Esophagus squamous epithelium (tissue), 5 donors: Measurements from ENCODE around the gene STN1. TPM values are rescaled to one million over a fixed set of nuclear protein-coding genes. Genes with fewer than 3 reads are reported as not detected.

Source experiments
- DNase-seq: peaks from one replicate; lab custom pipeline; 2025; lab: John Stamatoyannopoulos, UW
- H3K27ac ChIP-seq, 4 donors: fragments of 200-600 bp; sonication (generic); one replicate each; pipeline ENCODE4 v1.5.1; 2016 to 2019; ENCODE audit warnings: mild to moderate bottlenecking in 1 of 4
- H3K27me3 ChIP-seq, 4 donors: fragments of 200-600 bp; sonication (generic); 1 replicate in 3 of 4; 2 replicates in 1 of 4; pipeline versions ENCODE4 v1.5.1 to v1.6.0; 2017 to 2021; ENCODE audit warnings: antibody characterized with exemption in 1 of 4
- H3K36me3 ChIP-seq, 3 donors: fragments of 200-600 bp; sonication (generic); one replicate each; pipeline ENCODE4 v1.5.1; 2016 to 2019
- H3K4me1 ChIP-seq, 3 donors: fragments of 200-600 bp; sonication (generic); one replicate each; pipeline ENCODE4 v1.5.1; 2017 to 2019
- H3K4me3 ChIP-seq, 4 donors: fragments of 200-600 bp; sonication (generic); 1 replicate in 3 of 4; 2 replicates in 1 of 4; pipeline ENCODE4 v1.5.1; 2016 to 2019; ENCODE audit warnings: mild to moderate bottlenecking in 2 of 4, moderate library complexity in 1 of 4
- H3K9me3 ChIP-seq, 3 donors: fragments of 200-600 bp; sonication (generic); one replicate each; pipeline ENCODE4 v1.5.1; 2016 to 2019
- CTCF ChIP-seq, 6 experiments: fragments of 450-650 bp in 4 of 6; fragments of 200-600 bp in 2 of 6; sonication (generic) in 2 of 6; IDR thresholded peaks; one replicate each; pipeline ENCODE4 v1.5.1; 2016 to 2019; ENCODE audit warnings: antibody characterized with exemption in 6 of 6, mild to moderate bottlenecking in 4 of 6, moderate library complexity in 4 of 6
- POLR2A ChIP-seq, 4 donors: fragments of 450-650 bp; IDR thresholded peaks; one replicate each; pipeline ENCODE4 v1.6.1; 2017; ENCODE audit warnings: antibody characterized with exemption in 4 of 4, mild to moderate bottlenecking in 4 of 4, moderate library complexity in 3 of 4
- whole genome bisulfite sequencing, 2 donors: methylation state at CpG; one replicate each; pipeline ENCODE4 v1.1.5; 2018; 5-methylcytosine and 5-hydroxymethylcytosine counted together
- intact Hi-C: fragments of 100-400 bp; cut with DNase I; formaldehyde crosslinking; loops from one replicate; pipeline ENCODE4 v1.15.0; 2022
- total RNA-seq, 4 donors: library from RNA; depleted of rRNA; stranded (reverse); fragments of >200 nt; gene quantifications; one replicate each; pipeline ENCODE4 v1.1.0, GENCODE V29; 2016
- donor health status: DM: yes; HTN: yes; CAD: no.

STN1 gene
- total RNA-seq, 4 donors from 2014 or later = 20.4 to 52.8 (median 32.5) TPM

DNA sequence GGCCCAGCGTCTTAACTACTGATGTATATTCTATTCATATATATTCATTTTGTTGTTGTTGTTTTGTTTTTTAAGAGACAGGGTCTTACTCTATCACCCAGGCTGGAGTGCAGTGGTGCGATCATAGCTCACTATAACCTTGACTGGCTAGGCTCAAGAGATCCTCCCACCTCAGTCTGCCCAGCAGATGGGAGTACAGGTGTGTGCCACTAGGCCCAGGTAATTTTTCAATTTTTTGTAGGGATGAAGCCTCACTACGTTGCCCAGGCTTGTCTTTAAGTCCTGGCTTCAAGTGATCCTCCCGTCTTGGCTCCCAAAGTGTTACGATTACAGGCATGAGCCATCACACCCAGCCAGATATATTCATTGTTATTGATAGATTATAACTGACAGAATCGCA is 12.9 kb upstream of the STN1 start:
- Histone ChIP-seq H3K36me3 (no peaks in the 10 kb centered on the region), H3K4me3 (no peak overlapping the region), H3K4me1 (peaks cover 0 to 15% (median 0%) of the 10 kb centered on the region in 3 donors), H3K27me3 (no peaks in the 10 kb centered on the region), H3K27ac (peak overlapping the region in 1 of 4 donors; percentile 17), H3K9me3 (no peaks in the 10 kb centered on the region)
- 56 to 57% methylated on average over 5 to 6 of the region's 6 CpGs for WGBS, 2 donors
- intact Hi-C loops = no loop called here
- DNase-seq = no peak
- TF ChIP-seq POLR2A (IDR thresholded peaks at IDR 0.05) (no peak), CTCF (IDR thresholded peaks at IDR 0.05) (peak in 4 of 6 experiments; percentile 8 to 36 (median 26))

GRCh38 chr10:103930449-103930848 is 12.5 kb upstream of the STN1 start:
- H3K36me3 ChIP-seq = no peaks in the 10 kb centered on the region
- DNase-seq = no peak
- H3K4me1 ChIP-seq = peaks cover 0 to 19% (median 0%) of the 10 kb centered on the region in 3 donors
- H3K9me3 ChIP-seq = no peaks in the 10 kb centered on the region
- no peak for TF ChIP-seq POLR2A (IDR thresholded peaks at IDR 0.05)
- no peak for TF ChIP-seq CTCF (IDR thresholded peaks at IDR 0.05)
- intact Hi-C loops = no loop called here
- H3K4me3 ChIP-seq = no peak overlapping the region
- H3K27ac ChIP-seq = peak overlapping the region in 1 of 4 donors; percentile 17
- WGBS, 2 donors = 72 to 74% methylated on average over 1 of the region's 1 CpG
- no peaks in the 10 kb centered on the region for H3K27me3 ChIP-seq

GRCh38 chr10:103929381-103929921 is 11.5 kb upstream of the STN1 start:
- Histone ChIP-seq H3K36me3 (no peaks in the 10 kb centered on the region), H3K9me3 (no peaks in the 10 kb centered on the region), H3K4me3 (no peak overlapping the region), H3K27me3 (no peaks in the 10 kb centered on the region), H3K4me1 (peaks cover 0 to 27% (median 0%) of the 10 kb centered on the region in 3 donors), H3K27ac (no peak overlapping the region)
- intact Hi-C loops = no loop called here
- DNase-seq = no peak
- WGBS, 2 donors = 57 to 62% methylated on average over 7 of the region's 7 CpGs
- no peak for TF ChIP-seq POLR2A (IDR thresholded peaks at IDR 0.05)
- TF ChIP-seq CTCF (IDR thresholded peaks at IDR 0.05) = no peak

DNA sequence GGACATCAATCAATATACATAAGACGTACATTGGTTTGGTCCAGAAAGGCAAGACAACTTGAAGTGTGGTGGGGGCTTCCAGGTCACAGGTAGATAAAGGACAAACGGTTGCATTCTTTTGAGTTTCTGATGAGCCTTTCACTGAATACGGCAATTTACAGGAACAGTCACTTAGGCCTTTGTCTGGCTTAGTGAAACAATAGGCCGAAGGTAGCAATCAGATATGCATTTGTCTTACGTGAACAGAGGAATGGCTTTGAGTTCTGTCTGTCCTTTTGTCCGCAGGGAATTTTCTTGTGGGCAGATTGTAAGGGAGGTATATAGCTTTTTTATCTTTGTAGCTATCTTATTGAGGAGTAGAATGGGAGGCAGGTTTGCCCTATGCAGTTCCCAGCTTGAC is 10.8 kb upstream of the STN1 start:
- no peak overlapping the region for H3K4me3 ChIP-seq
- no peak overlapping the region for H3K27ac ChIP-seq
- H3K4me1 ChIP-seq = peaks cover 0 to 34% (median under 1%) of the 10 kb centered on the region in 3 donors
- intact Hi-C loops = no loop called here
- H3K27me3 ChIP-seq = no peaks in the 10 kb centered on the region
- TF ChIP-seq CTCF (IDR thresholded peaks at IDR 0.05) = no peak
- TF ChIP-seq POLR2A (IDR thresholded peaks at IDR 0.05) = no peak
- H3K9me3 ChIP-seq = no peaks in the 10 kb centered on the region
- no peak for DNase-seq
- WGBS, 2 donors = 88 to 91% methylated on average over 6 of the region's 6 CpGs
- H3K36me3 ChIP-seq = no peaks in the 10 kb centered on the region

- intact Hi-C loops = no loop called here
- Histone ChIP-seq H3K36me3 (no peaks in the 10 kb centered on the region), H3K4me1 (peaks cover 0 to 52% (median 2%) of the 10 kb centered on the region in 3 donors), H3K27ac (no peak overlapping the region), H3K9me3 (no peaks in the 10 kb centered on the region), H3K27me3 (no peaks in the 10 kb centered on the region), H3K4me3 (no peak overlapping the region)
- TF ChIP-seq CTCF (IDR thresholded peaks at IDR 0.05) (no peak), POLR2A (IDR thresholded peaks at IDR 0.05) (no peak)
- no peak for DNase-seq
- WGBS, 2 donors = 68 to 70% methylated on average over 2 of the region's 2 CpGs
Observed at GRCh38 chr10:103926722-103927319, 8.8 kb upstream of the STN1 start.
